Measurements from ENCODE around the gene CDC42EP4. TPM values are rescaled to one million over a fixed set of nuclear protein-coding genes. Genes with fewer than 3 reads are reported as not detected.

CDC42EP4 gene
- total and polyA plus RNA-seq, 2 experiments from 2014 or later = 62.4 to 82.7 TPM

DNA sequence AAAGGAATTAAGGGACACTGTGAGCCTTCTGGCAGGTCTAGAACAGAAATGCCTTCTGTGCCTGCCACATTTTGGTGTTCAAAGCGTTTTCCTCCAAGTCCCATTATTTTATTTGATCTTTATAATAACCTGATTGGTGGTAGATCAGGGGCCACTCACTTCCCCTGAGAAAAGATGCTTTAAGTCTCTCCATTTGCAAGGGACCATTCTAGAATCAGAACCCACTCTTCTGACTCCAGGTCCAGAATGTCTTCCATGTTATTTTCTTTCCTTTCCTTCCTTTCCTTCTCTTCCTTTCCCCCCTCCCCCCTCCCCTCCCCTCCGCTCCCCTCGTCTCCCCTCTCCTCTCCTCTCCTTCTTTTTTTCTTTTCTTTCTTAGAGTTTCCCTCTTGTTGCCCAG, 19.3 kb upstream of the CDC42EP4 start:
- no peaks in the 10 kb centered on the region for H3K9me2 ChIP-seq (replicated peaks; ENCODE audit: insufficient read depth)
- H3K9me3 ChIP-seq (ENCODE audit: low read depth) = no peaks in the 10 kb centered on the region
- TF ChIP-seq, protein P1, sequence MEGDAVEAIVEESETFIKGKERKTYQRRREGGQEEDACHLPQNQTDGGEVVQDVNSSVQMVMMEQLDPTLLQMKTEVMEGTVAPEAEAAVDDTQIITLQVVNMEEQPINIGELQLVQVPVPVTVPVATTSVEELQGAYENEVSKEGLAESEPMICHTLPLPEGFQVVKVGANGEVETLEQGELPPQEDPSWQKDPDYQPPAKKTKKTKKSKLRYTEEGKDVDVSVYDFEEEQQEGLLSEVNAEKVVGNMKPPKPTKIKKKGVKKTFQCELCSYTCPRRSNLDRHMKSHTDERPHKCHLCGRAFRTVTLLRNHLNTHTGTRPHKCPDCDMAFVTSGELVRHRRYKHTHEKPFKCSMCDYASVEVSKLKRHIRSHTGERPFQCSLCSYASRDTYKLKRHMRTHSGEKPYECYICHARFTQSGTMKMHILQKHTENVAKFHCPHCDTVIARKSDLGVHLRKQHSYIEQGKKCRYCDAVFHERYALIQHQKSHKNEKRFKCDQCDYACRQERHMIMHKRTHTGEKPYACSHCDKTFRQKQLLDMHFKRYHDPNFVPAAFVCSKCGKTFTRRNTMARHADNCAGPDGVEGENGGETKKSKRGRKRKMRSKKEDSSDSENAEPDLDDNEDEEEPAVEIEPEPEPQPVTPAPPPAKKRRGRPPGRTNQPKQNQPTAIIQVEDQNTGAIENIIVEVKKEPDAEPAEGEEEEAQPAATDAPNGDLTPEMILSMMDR (IDR thresholded peaks at IDR 0.05; ENCODE audit: poor library complexity) = no peak
- TF ChIP-seq EZH2phosphoT487 (IDR thresholded peaks at IDR 0.05; ENCODE audit: low read depth, severe bottlenecking, unreplicated experiment) (no peak), EZH2 (IDR thresholded peaks at IDR 0.05; ENCODE audit: borderline replicate concordance) (no peak)
- H2AFZ ChIP-seq = no peak overlapping the region
- no peaks in the 10 kb centered on the region for H3K79me2 ChIP-seq
- no peaks in the 10 kb centered on the region for H3K36me3 ChIP-seq (replicated peaks; ENCODE audit: insufficient read depth, low read depth)
- no peak for DNase-seq (ENCODE audit: low spot score)
- no peak overlapping the region for H3K4me2 ChIP-seq
- no peak overlapping the region for H3K4me3 ChIP-seq
- WGBS (ENCODE audit: low lambda C conversion rate, missing lambda C conversion rate) = 88% methylated on average over 1 of the region's 3 CpGs
- H3K27ac ChIP-seq = no peak overlapping the region
- no peaks in the 10 kb centered on the region for H4K20me1 ChIP-seq (ENCODE audit: insufficient read depth, poor library complexity, severe bottlenecking)
- H3K27me3 ChIP-seq = no peaks in the 10 kb centered on the region
- peaks cover 4% of the 10 kb centered on the region for H3K4me1 ChIP-seq (ENCODE audit: insufficient read depth)

DNA sequence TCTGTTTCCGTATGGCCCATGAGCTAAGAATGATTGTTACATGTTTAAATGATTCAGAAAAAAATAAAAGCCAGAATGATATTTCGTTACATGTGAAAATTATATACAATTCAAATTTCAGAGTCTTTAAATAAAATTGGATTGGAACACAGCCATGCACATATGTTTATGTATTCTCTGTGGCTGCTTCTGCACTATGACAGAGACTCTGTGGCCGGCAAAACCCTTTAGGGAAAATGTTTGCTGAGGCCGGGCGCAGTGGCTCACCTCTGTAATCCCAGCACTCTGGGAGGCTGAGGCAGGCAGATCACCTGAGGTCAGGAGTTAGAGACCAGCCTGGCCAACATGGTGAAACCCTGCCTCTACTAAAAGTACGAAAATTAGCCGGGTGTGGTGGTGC, 15.9 kb upstream of the CDC42EP4 start:
- Histone ChIP-seq H3K27ac (no peak overlapping the region), H3K4me1 (ENCODE audit: insufficient read depth) (peaks cover 31% of the 10 kb centered on the region), H3K9me3 (ENCODE audit: low read depth) (no peaks in the 10 kb centered on the region), H3K79me2 (no peaks in the 10 kb centered on the region), H3K36me3 (replicated peaks; ENCODE audit: insufficient read depth, low read depth) (no peaks in the 10 kb centered on the region), H3K27me3 (no peaks in the 10 kb centered on the region), H4K20me1 (ENCODE audit: insufficient read depth, poor library complexity, severe bottlenecking) (no peaks in the 10 kb centered on the region), H3K4me2 (no peak overlapping the region), H3K4me3 (no peak overlapping the region), H3K9me2 (replicated peaks; ENCODE audit: insufficient read depth) (no peaks in the 10 kb centered on the region), H2AFZ (no peak overlapping the region)
- no peak for DNase-seq (ENCODE audit: low spot score)
- TF ChIP-seq, protein P1 (IDR thresholded peaks at IDR 0.05; ENCODE audit: poor library complexity) = no peak
- TF ChIP-seq EZH2 (IDR thresholded peaks at IDR 0.05; ENCODE audit: borderline replicate concordance) (no peak), EZH2phosphoT487 (IDR thresholded peaks at IDR 0.05; ENCODE audit: low read depth, severe bottlenecking, unreplicated experiment) (no peak)
- 73% methylated on average over 7 of the region's 7 CpGs for WGBS (ENCODE audit: low lambda C conversion rate, missing lambda C conversion rate)

DNA sequence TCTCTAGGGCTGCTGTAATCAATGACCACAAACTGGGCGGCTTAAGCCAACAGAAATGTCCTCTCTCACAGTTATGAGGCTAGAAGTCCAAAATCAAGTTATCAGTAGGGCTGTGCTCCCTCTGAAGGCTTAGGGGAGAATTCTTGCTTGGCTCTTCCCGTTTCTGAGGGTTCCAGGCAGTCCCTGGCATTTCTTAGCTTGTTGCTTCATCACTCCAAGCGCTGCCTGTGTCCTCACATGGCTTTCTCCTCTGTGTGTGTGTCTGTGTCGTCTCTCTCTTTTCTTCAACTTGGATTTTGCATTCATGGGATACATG, 13.7 kb upstream of the CDC42EP4 start:
- H3K9me3 ChIP-seq (ENCODE audit: low read depth) = no peaks in the 10 kb centered on the region
- H3K4me3 ChIP-seq = no peak overlapping the region
- peaks cover 31% of the 10 kb centered on the region for H3K4me1 ChIP-seq (ENCODE audit: insufficient read depth)
- no peaks in the 10 kb centered on the region for H3K36me3 ChIP-seq (replicated peaks; ENCODE audit: insufficient read depth, low read depth)
- H3K79me2 ChIP-seq = no peaks in the 10 kb centered on the region
- no peak for TF ChIP-seq EZH2 (IDR thresholded peaks at IDR 0.05; ENCODE audit: borderline replicate concordance)
- no peak for TF ChIP-seq EZH2phosphoT487 (IDR thresholded peaks at IDR 0.05; ENCODE audit: low read depth, severe bottlenecking, unreplicated experiment)
- TF ChIP-seq, protein P1 (IDR thresholded peaks at IDR 0.05; ENCODE audit: poor library complexity) = peak; percentile 23
- H3K4me2 ChIP-seq = peak overlapping the region; percentile 51
- WGBS (ENCODE audit: low lambda C conversion rate, missing lambda C conversion rate) = 38% methylated on average over 4 of the region's 4 CpGs
- no peaks in the 10 kb centered on the region for H3K9me2 ChIP-seq (replicated peaks; ENCODE audit: insufficient read depth)
- DNase-seq (ENCODE audit: low spot score) = peak; percentile 76
- no peak overlapping the region for H2AFZ ChIP-seq
- H4K20me1 ChIP-seq (ENCODE audit: insufficient read depth, poor library complexity, severe bottlenecking) = no peaks in the 10 kb centered on the region
- H3K27ac ChIP-seq = peak overlapping the region; percentile 90
- H3K27me3 ChIP-seq = no peaks in the 10 kb centered on the region
